ENCODE measurements around the gene VGLL4. TPM values are rescaled to one million over a fixed set of nuclear protein-coding genes. Genes with fewer than 3 reads are reported as not detected.

Gene VGLL4, protein sequence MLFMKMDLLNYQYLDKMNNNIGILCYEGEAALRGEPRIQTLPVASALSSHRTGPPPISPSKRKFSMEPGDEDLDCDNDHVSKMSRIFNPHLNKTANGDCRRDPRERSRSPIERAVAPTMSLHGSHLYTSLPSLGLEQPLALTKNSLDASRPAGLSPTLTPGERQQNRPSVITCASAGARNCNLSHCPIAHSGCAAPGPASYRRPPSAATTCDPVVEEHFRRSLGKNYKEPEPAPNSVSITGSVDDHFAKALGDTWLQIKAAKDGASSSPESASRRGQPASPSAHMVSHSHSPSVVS
- 28.1 to 35.3 TPM (median 33.1 TPM) in 5 replicates for total RNA-seq (2022; extraction: Qiagen RNA extraction)

DNA sequence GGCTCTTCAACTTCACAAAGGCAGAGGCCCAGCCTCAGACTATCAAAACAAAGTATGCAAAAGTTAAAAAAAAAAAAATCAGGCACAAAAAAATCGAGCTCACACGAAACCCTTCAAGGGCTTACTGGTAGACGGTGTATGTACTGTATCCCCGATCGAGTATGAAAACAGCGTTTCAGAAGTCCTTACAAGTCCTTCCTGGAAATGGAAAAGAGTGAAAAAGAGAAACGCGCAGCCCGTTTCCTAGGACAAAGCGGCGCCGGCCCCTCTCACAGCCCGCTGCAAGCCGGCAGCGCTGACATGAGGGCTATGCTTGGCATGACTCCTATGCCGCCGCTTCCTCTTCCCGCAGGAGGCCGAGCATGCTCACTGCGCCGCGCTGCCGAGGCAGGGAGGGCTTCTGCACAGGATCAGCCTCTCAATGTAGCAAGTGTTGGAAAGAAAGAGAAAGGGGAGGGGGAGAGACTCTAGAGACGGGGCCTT is at the start of gene VGLL4:
Gene VGLL4, minus strand, starts transcription at position 311 of the 483 bp plus-strand sequence. CDS start 397 bp downstream, outside the sequence.

Other genes with a start within 250 kb of the VGLL4 start
- gene TAMM41, start 203.0 kb upstream of the VGLL4 start, total RNA-seq (2022; extraction: Qiagen RNA extraction): 25.7 to 29.6 TPM (median 28.5 TPM) in 5 replicates